GM15510 (cell line): ENCODE data around the gene WNK2.

ENCODE experiments used
- POLR2A ChIP-seq: IDR thresholded peaks from 3 replicates; pipeline ENCODE4 v1.6.1; 2011; ENCODE audit warnings: borderline replicate concordance; ENCODE audit not compliant: insufficient read length; ENCODE audit errors: extremely low read depth

The WNK2 gene

GRCh38 chr9:93183663-93184431 is at the start of gene WNK2:
Gene WNK2, plus strand, starts transcription at chr9:93184139. Its CDS starts 791 bp downstream, at chr9:93184930.
- TF ChIP-seq POLR2A, result no peak

- no peak for TF ChIP-seq POLR2A
Measured at GRCh38 chr9:93134740-93135444, 49.0 kb upstream of the WNK2 start.

GRCh38 chr9:93136011-93136440 is 47.9 kb upstream of the WNK2 start:
- TF ChIP-seq POLR2A, result no peak

- TF ChIP-seq POLR2A, result no peak
Measured at GRCh38 chr9:93137362-93137761, 46.6 kb upstream of the WNK2 start.

- TF ChIP-seq POLR2A, result no peak
Measured at GRCh38 chr9:93138171-93138764, 45.7 kb upstream of the WNK2 start.

GRCh38 chr9:93139365-93140182 is 44.4 kb upstream of the WNK2 start:
- no peak for TF ChIP-seq POLR2A

GRCh38 chr9:93141771-93142483 is 42.0 kb upstream of the WNK2 start:
- no peak for TF ChIP-seq POLR2A

- no peak for TF ChIP-seq POLR2A
Measured at GRCh38 chr9:93143830-93144530, 40.0 kb upstream of the WNK2 start.

- no peak for TF ChIP-seq POLR2A
Measured at GRCh38 chr9:93147632-93148031, 36.3 kb upstream of the WNK2 start.

- TF ChIP-seq POLR2A, result no peak
Measured at GRCh38 chr9:93148721-93149120, 35.2 kb upstream of the WNK2 start.

- no peak for TF ChIP-seq POLR2A
Measured at GRCh38 chr9:93149361-93149760, 34.6 kb upstream of the WNK2 start.

- no peak for TF ChIP-seq POLR2A
Measured at GRCh38 chr9:93151097-93151784, 32.7 kb upstream of the WNK2 start.
